Stomach (tissue), 4 donors: Measurements from ENCODE around the gene SAP25.

ENCODE experiments used
- CTCF ChIP-seq, 7 experiments: fragments of 450-650 bp in 4 of 7; fragments of 200-600 bp in 3 of 7; sonication (generic) in 3 of 7; IDR thresholded peaks; one replicate each; pipeline ENCODE4 v1.5.1; 2016 to 2019; ENCODE audit warnings: antibody characterized with exemption in 7 of 7, control low read depth in 2 of 7, mild to moderate bottlenecking in 1 of 7
- EP300 ChIP-seq: sonication (generic); formaldehyde crosslinking; IDR thresholded peaks from one replicate; pipeline ENCODE4 v1.6.1; 2017; ENCODE audit warnings: antibody characterized with exemption
- POLR2A ChIP-seq, 4 donors: fragments of 450-650 bp; IDR thresholded peaks; one replicate each; pipeline ENCODE4 v1.6.1; 2016; ENCODE audit warnings: antibody characterized with exemption in 4 of 4, control low read depth in 2 of 4, mild to moderate bottlenecking in 1 of 4, moderate library complexity in 1 of 4

GRCh38 chr7:100573691-100574361 lies at the start of gene SAP25:
- TF ChIP-seq EP300: no peak
- no peak for TF ChIP-seq CTCF (IDR thresholded peaks at IDR 0.05)
- no peak for TF ChIP-seq POLR2A (IDR thresholded peaks at IDR 0.05)
